Stimulated activated naive CD8-positive, alpha-beta T cell treated with anti-CD3 and anti-CD28 coated beads, Interleukin-15, Interleukin-2, amounts not matched to agents 100 ng/mL and 50 ng/mL, for 24 hours (primary cell): Measurements from ENCODE around the gene MAPK8IP1.
"Not testable (repeated sequence)": the region's sequence is repeated elsewhere in the genome, so short reads cannot be mapped to it uniquely, and the experiment has no call there.

Experiments used
- H3K27ac Mint-ChIP-seq: one replicate; pipeline ENCODE4 v1.8.0; 2021; ENCODE audit warnings: mild to moderate bottlenecking, mixed read lengths
- H3K27me3 Mint-ChIP-seq: one replicate; pipeline ENCODE4 v1.8.0; 2021; ENCODE audit warnings: mixed read lengths
- H3K36me3 Mint-ChIP-seq: one replicate; pipeline ENCODE4 v1.8.0; 2021; ENCODE audit warnings: low read depth, mixed read lengths
- H3K4me1 Mint-ChIP-seq: one replicate; pipeline ENCODE4 v1.8.0; 2021; ENCODE audit warnings: low read depth, mixed read lengths
- H3K4me3 Mint-ChIP-seq: one replicate; pipeline ENCODE4 v1.8.0; 2021; ENCODE audit warnings: mild to moderate bottlenecking, mixed read lengths
- H3K9me3 Mint-ChIP-seq: one replicate; pipeline ENCODE4 v1.8.0; 2021; ENCODE audit warnings: mixed read lengths

MAPK8IP1 gene

DNA sequence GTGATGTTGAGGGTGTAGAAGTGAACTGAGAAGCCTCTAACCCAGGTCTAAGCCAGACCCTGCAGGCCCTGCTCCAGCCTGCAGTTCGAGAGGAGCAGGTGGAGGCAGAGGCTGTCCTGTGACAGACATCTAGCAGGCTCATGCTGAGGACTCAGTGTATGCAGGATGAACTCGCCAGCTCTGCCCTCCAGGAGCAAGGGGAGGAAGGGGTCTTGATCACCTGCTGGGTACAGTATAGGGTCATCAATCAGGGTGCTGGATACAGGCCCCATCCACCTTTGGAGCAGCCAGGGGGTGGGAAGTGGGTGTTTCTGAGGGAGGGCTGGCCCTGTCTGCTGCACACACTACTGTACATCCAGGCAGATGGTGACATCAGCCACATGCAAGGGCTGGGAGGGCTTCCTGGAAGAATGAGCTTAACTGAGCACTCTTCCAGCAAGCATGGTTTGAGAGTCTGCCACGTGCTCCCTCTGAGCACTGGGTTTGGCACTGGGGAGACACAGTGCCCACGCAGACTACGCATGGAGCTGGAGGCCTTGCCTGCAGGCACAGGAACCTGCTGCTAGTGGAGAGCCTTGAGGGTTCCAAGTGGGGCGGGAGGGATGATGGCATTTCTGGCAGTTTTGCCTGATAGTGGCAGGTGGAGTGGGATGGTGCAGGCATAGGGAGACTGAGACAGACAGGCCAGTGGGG lies 9.2 kb downstream of the MAPK8IP1 start:
- H3K4me3 Mint-ChIP-seq, result no peak overlapping the region
- H3K9me3 Mint-ChIP-seq, result no peaks in the 10 kb centered on the region

DNA sequence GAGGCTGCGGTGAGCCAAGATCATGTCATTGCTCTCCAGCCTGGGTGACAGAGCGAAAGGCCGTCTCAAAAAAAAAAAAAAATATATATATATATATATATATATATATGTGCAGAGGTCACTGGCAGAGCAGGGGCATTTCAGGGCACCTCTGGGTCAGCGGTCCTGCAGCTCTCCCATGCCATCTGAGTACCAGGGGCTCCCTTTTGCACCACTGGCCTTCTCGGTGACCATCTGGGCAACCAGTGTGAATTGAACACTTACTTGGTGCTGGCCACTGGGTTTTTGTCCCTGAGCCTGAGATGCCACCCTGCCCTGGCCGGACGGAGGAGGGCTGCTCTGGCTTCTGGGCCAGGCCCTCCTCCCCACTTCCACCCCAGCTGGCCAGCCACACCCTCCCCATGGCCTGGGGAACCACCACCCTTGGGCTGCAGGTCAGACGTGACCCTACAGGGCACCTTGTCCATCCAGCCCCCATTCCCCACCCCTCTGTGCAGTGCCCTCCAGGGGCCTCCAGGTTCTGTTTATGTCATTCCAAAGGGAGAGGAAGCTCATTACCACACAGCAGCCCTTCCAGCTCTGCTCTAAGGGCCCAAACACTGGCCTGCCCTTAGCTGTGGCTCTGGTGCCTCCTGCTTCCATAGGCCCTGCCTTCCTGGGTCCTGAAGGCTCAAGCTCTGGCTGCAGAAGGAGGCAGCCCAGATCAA lies 10.3 kb downstream of the MAPK8IP1 start:
- H3K27me3 Mint-ChIP-seq, result peaks cover 21% of the 10 kb centered on the region
- H3K27ac Mint-ChIP-seq, result no peak overlapping the region
- no peaks in the 10 kb centered on the region for H3K4me1 Mint-ChIP-seq
- no peaks in the 10 kb centered on the region for H3K9me3 Mint-ChIP-seq
- H3K4me3 Mint-ChIP-seq, result no peak overlapping the region
- H3K36me3 Mint-ChIP-seq, result no peaks in the 10 kb centered on the region

More for the DNA sequence above, 9.2 kb downstream of the MAPK8IP1 start:
- Mint-ChIP-seq H3K36me3 (no peaks in the 10 kb centered on the region), H3K27me3 (peaks cover 17% of the 10 kb centered on the region), H3K4me1 (no peaks in the 10 kb centered on the region), H3K27ac (no peak overlapping the region)

- Mint-ChIP-seq H3K36me3 (no peaks in the 10 kb centered on the region), H3K4me3 (no peak overlapping the region), H3K27me3 (peaks cover 22% of the 10 kb centered on the region), H3K9me3 (no peaks in the 10 kb centered on the region), H3K27ac (no peak overlapping the region), H3K4me1 (no peaks in the 10 kb centered on the region)
Measured at GRCh38 chr11:45896422-45896984, 11.1 kb downstream of the MAPK8IP1 start.

DNA sequence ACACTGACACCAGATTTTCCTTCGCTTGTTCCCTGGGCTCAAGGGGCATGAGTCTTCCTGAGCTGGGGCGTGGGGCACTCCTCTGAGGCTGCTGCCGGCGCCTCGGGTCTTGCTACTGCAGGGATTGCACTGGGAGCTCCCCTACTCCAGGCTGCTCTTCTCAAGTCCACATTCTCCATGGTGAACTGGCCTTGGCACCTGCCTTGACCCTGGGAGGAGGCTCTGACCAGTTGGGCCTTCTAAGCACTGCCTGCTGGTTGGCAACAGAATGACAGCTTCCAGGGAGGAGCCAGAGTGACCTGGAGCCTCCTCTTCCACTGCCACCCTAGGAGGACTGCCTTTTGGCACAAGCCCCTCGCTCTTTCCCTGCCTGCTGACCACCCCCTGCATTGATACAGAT lies 12.1 kb downstream of the MAPK8IP1 start:
- Mint-ChIP-seq H3K9me3 (no peaks in the 10 kb centered on the region), H3K27ac (no peak overlapping the region), H3K4me3 (no peak overlapping the region), H3K4me1 (no peaks in the 10 kb centered on the region), H3K36me3 (no peaks in the 10 kb centered on the region), H3K27me3 (peaks cover 22% of the 10 kb centered on the region)

DNA sequence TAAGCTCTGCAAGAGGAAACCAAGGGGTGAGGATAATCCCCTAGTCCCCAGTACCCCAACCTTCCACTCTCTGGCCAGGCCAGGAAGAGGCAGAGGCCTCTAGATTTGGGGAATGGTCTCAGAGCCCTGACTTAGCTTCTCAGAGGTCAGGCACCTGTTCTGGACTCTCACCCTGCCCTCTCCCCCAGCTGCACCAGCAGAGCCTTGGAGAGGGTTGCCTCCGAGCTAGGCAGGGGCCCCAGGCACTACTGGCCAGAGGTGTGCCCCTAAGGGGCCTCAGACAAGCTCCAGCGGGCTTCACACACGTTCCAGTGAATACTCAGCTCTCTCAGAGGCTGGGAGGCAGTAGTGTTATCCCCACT lies 13.6 kb downstream of the MAPK8IP1 start:
- H3K9me3 Mint-ChIP-seq, result no peaks in the 10 kb centered on the region
- H3K27ac Mint-ChIP-seq, result no peak overlapping the region
- H3K4me1 Mint-ChIP-seq, result no peaks in the 10 kb centered on the region
- H3K27me3 Mint-ChIP-seq, result peaks cover 18% of the 10 kb centered on the region
- peak overlapping the region; percentile 49 for H3K4me3 Mint-ChIP-seq
- H3K36me3 Mint-ChIP-seq, result no peaks in the 10 kb centered on the region

DNA sequence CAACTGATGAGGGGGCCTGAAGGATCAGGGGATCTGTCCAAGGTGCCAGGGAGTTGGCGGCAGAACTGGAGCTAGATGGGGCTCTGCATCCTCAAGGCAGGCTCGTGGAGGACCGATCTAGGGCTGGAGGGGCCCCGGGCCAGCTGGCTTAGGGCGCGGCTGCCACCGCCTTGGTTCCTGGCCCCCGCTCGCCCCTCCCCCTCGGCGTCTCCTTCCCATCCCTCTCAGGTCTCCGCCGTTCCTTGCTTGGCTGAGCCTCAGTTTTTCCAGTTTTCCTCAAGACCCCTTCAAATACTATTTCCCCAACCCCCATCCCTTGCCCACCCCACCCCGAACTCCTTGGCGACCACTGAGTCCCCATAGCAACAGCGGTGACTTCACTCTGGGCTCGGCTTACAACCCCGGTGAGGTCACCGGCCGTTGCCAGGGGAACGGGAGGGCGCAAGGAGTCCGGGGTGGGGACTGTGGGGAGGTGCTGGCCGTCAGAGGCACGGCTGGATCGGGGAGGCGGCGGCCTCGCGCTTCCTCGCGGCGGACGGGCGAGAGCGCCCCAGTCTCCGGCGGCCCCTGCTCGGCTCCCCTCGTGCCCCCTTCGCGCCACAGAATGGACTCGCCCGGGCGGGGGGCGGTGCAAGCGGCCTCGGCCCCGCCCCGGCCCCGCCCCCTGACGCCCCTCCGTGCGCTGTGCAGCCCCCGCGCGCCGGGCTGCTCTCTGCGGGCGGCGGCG lies 14.2 kb downstream of the MAPK8IP1 start:
- H3K4me1 Mint-ChIP-seq, result no peaks in the 10 kb centered on the region
- H3K4me3 Mint-ChIP-seq, result peak overlapping the region; percentile 49
- no peaks in the 10 kb centered on the region for H3K9me3 Mint-ChIP-seq
- H3K36me3 Mint-ChIP-seq, result no peaks in the 10 kb centered on the region
- H3K27me3 Mint-ChIP-seq, result peaks cover 16% of the 10 kb centered on the region
- no peak overlapping the region for H3K27ac Mint-ChIP-seq

- not testable (repeated sequence) for H3K9me3 Mint-ChIP-seq, H3K36me3 Mint-ChIP-seq, H3K4me1 Mint-ChIP-seq
- Mint-ChIP-seq H3K27me3 (peaks cover 10% of the 10 kb centered on the region), H3K27ac (peak overlapping the region; percentile 28), H3K4me3 (peak overlapping the region; percentile 43)
Measured at GRCh38 chr11:45900175-45900800, 14.8 kb downstream of the MAPK8IP1 start.

DNA sequence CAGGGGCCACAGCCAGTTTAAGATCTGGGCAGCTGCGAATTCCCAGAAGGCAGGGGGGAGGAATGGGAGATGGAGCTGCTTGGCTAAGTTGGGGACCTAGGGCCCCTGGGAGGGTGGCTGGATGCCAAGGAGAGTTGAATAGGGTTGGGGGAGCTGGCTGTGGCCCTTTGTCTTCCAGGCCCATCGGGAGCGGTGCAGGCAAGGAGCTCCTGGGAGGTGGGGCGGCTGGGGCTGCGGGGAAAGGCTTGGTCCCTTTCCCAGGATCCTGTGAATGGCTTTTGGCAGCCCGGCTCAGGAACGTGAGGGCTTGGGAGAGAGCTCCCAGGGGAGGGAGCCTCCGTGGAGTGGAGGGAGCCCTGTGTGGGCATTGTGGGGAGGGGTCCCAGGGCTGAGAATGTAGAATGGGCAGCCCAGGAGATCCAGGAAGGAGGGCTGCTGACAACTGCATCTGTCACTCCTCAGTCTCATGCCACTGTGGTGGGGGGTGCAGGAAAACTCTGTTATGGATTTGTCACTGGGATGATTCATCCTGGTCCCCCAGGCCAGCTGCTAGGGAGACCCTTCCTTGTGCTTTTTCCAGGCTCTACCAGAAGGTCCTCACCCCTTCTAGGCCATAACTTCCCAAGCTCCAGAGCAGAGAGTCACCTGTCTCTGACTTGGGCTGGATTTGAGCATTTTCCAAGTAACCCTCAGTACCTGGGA lies 15.6 kb downstream of the MAPK8IP1 start:
- Mint-ChIP-seq H3K9me3 (no peaks in the 10 kb centered on the region), H3K4me3 (no peak overlapping the region), H3K27me3 (peaks cover 10% of the 10 kb centered on the region), H3K36me3 (no peaks in the 10 kb centered on the region), H3K4me1 (no peaks in the 10 kb centered on the region), H3K27ac (no peak overlapping the region)

- Mint-ChIP-seq H3K27me3 (peaks cover 10% of the 10 kb centered on the region), H3K27ac (no peak overlapping the region), H3K4me1 (peaks cover 4% of the 10 kb centered on the region), H3K36me3 (no peaks in the 10 kb centered on the region), H3K9me3 (no peaks in the 10 kb centered on the region), H3K4me3 (no peak overlapping the region)
Measured at GRCh38 chr11:45901626-45902025, 16.2 kb downstream of the MAPK8IP1 start.

- Mint-ChIP-seq H3K27ac (no peak overlapping the region), H3K4me1 (peaks cover 7% of the 10 kb centered on the region), H3K9me3 (no peaks in the 10 kb centered on the region), H3K4me3 (no peak overlapping the region), H3K36me3 (no peaks in the 10 kb centered on the region), H3K27me3 (peaks cover 10% of the 10 kb centered on the region)
Measured at GRCh38 chr11:45902452-45903380, 17.3 kb downstream of the MAPK8IP1 start.

- no peaks in the 10 kb centered on the region for H3K36me3 Mint-ChIP-seq
- no peaks in the 10 kb centered on the region for H3K9me3 Mint-ChIP-seq
- peaks cover 5% of the 10 kb centered on the region for H3K27me3 Mint-ChIP-seq
- H3K27ac Mint-ChIP-seq, result no peak overlapping the region
- peaks cover 7% of the 10 kb centered on the region for H3K4me1 Mint-ChIP-seq
- no peak overlapping the region for H3K4me3 Mint-ChIP-seq
Measured at GRCh38 chr11:45904309-45904915, 19.0 kb downstream of the MAPK8IP1 start.

DNA sequence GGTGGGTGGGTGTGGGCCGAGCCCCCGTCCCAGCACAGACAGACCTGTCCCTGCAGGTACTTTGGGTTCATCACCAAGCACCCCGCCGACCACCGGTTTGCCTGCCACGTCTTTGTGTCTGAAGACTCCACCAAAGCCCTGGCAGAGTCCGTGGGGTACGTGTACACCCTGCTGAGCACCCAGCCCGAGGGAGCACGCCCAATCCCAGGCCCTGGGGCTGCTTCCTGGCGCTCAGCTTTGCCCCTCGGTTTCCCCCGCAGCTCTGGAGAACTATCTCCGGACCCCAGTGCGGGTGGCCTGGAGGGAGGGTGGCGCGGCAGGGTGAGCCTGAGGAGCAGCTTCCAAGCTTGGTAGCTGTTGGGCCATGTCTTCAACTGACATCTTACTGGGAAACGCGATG lies 19.6 kb downstream of the MAPK8IP1 start:
- no peak overlapping the region for H3K27ac Mint-ChIP-seq
- H3K36me3 Mint-ChIP-seq, result no peaks in the 10 kb centered on the region
- H3K4me1 Mint-ChIP-seq, result peaks cover 7% of the 10 kb centered on the region
- H3K4me3 Mint-ChIP-seq, result no peak overlapping the region
- no peaks in the 10 kb centered on the region for H3K9me3 Mint-ChIP-seq
- H3K27me3 Mint-ChIP-seq, result peaks cover 5% of the 10 kb centered on the region

- H3K27me3 Mint-ChIP-seq, H3K4me1 Mint-ChIP-seq, H3K4me3 Mint-ChIP-seq, H3K9me3 Mint-ChIP-seq, H3K36me3 Mint-ChIP-seq, H3K27ac Mint-ChIP-seq: not testable (repeated sequence)
Measured at GRCh38 chr11:45905576-45905975, 20.1 kb downstream of the MAPK8IP1 start.
